Neural progenitor cell (in vitro differentiated cells): ENCODE data around the gene NR1H4. TPM values are rescaled to one million over a fixed set of nuclear protein-coding genes. Genes with fewer than 3 reads are reported as not detected.

Experiments used
- DNase-seq: peaks from one replicate; pipeline ENCODE4 v3.0.0-alpha.2; 2016; ENCODE audit warnings: low spot score
- H2AFZ ChIP-seq: fragments of 200-600 bp; sonication (generic); replicated peaks from 2 replicates; pipeline ENCODE4 v1.6.1; 2016; ENCODE audit warnings: antibody characterized with exemption
- H3F3A ChIP-seq: fragments of 200-600 bp; sonication (generic); 2 replicates; pipeline ENCODE4 v1.6.1; 2016; ENCODE audit warnings: antibody characterized with exemption, low read depth
- H3K27ac ChIP-seq: fragments of 200-600 bp; sonication (generic); 2 replicates; pipeline ENCODE4 v1.5.1; 2016; ENCODE audit warnings: mild to moderate bottlenecking
- H3K27me3 ChIP-seq: fragments of 200-600 bp; sonication (generic); 2 replicates; pipeline ENCODE4 v1.6.1; 2016; ENCODE audit warnings: mild to moderate bottlenecking, moderate library complexity
- H3K36me3 ChIP-seq: fragments of 200-600 bp; sonication (generic); 2 replicates; pipeline ENCODE4 v1.5.1; 2016
- H3K4me1 ChIP-seq: fragments of 200-600 bp; sonication (generic); 2 replicates; pipeline ENCODE4 v1.6.1; 2016; ENCODE audit warnings: mixed run types
- H3K4me2 ChIP-seq: fragments of 200-600 bp; sonication (generic); 2 replicates; pipeline ENCODE4 v1.6.1; 2016
- H3K4me3 ChIP-seq: fragments of 200-600 bp; sonication (generic); 2 replicates; pipeline ENCODE4 v1.5.1; 2016
- H3K79me2 ChIP-seq: fragments of 200-600 bp; sonication (generic); 2 replicates; pipeline ENCODE4 v1.6.1; 2016; ENCODE audit warnings: low read depth
- H3K9ac ChIP-seq: fragments of 200-600 bp; sonication (generic); 2 replicates; pipeline ENCODE4 v1.6.1; 2016
- H3K9me3 ChIP-seq: fragments of 200-600 bp; sonication (generic); 2 replicates; pipeline ENCODE4 v1.5.1; 2016; ENCODE audit warnings: low read depth
- H4K20me1 ChIP-seq: fragments of 200-600 bp; sonication (generic); 2 replicates; pipeline ENCODE4 v1.6.1; 2016; ENCODE audit warnings: low read depth
- H3K27ac Mint-ChIP-seq: 3 replicates; pipeline ENCODE4 v1.8.0; 2021; ENCODE audit warnings: mixed read lengths
- H3K27me3 Mint-ChIP-seq: 2 replicates; pipeline ENCODE4 v1.8.0; 2022; ENCODE audit warnings: low read depth, mild to moderate bottlenecking, inconsistent platforms, moderate library complexity, mixed read lengths; ENCODE audit not compliant: insufficient read depth
- H3K36me3 Mint-ChIP-seq: 3 replicates; pipeline ENCODE4 v1.8.0; 2021; ENCODE audit warnings: mixed read lengths
- H3K4me1 Mint-ChIP-seq: 3 replicates; pipeline ENCODE4 v1.8.0; 2021; ENCODE audit warnings: mixed read lengths
- H3K4me3 Mint-ChIP-seq: 3 replicates; pipeline ENCODE4 v1.8.0; 2021; ENCODE audit warnings: mild to moderate bottlenecking, moderate library complexity, mixed read lengths
- H3K9me3 Mint-ChIP-seq: 3 replicates; pipeline ENCODE4 v1.8.0; 2020; ENCODE audit warnings: mixed read lengths
- CTCF ChIP-seq: fragments of 200-600 bp; sonication (generic); IDR thresholded peaks from 2 replicates; pipeline ENCODE4 v1.5.1; 2017; ENCODE audit warnings: antibody characterized with exemption, mild to moderate bottlenecking
- EZH2 ChIP-seq: fragments of 200-600 bp; sonication (generic); IDR thresholded peaks from 2 replicates; pipeline ENCODE4 v1.6.1; 2017; ENCODE audit warnings: antibody characterized with exemption, mild to moderate bottlenecking, moderate library complexity
- EZH2phosphoT487 ChIP-seq: fragments of 200-600 bp; sonication (generic); IDR thresholded peaks from 2 replicates; pipeline ENCODE4 v1.6.1; 2017; ENCODE audit warnings: antibody characterized with exemption
- total RNA-seq: library from RNA; depleted of rRNA; stranded (reverse); fragments of >200 nt; gene quantifications from 2 replicates; pipeline ENCODE4 v1.2.3, GENCODE V29; 2015; ENCODE audit warnings: low replicate concordance

Gene NR1H4
- total RNA-seq, 1 donor from 2014 or later: not detected

GRCh38 chr12:100533376-100533775, 59.7 kb downstream of the NR1H4 start:
- no peak overlapping the region for H3K27ac ChIP-seq
- H3K4me2 ChIP-seq: no peak overlapping the region
- Mint-ChIP-seq H3K9me3 (no peaks in the 10 kb centered on the region), H3K36me3 (no peaks in the 10 kb centered on the region), H3K27ac (no peak overlapping the region), H3K4me3 (no peak overlapping the region), H3K27me3 (no peaks in the 10 kb centered on the region), H3K4me1 (no peaks in the 10 kb centered on the region)
- H3K79me2 ChIP-seq: no peaks in the 10 kb centered on the region
- no peak overlapping the region for H2AFZ ChIP-seq
- H4K20me1 ChIP-seq: no peaks in the 10 kb centered on the region
- no peaks in the 10 kb centered on the region for H3K4me1 ChIP-seq
- no peaks in the 10 kb centered on the region for H3K36me3 ChIP-seq
- H3F3A ChIP-seq: no peaks in the 10 kb centered on the region
- DNase-seq: no peak
- H3K9me3 ChIP-seq: no peaks in the 10 kb centered on the region
- no peak overlapping the region for H3K4me3 ChIP-seq
- no peaks in the 10 kb centered on the region for H3K27me3 ChIP-seq
- TF ChIP-seq CTCF (no peak), EZH2 (no peak), EZH2phosphoT487 (no peak)
- no peak overlapping the region for H3K9ac ChIP-seq

GRCh38 chr12:100534625-100535227, 61.1 kb downstream of the NR1H4 start:
- Histone ChIP-seq H2AFZ (no peak overlapping the region), H3K4me3 (no peak overlapping the region)

GRCh38 chr12:100539202-100539601, 65.5 kb downstream of the NR1H4 start:
- H3K27me3 ChIP-seq: no peaks in the 10 kb centered on the region
- H3K4me2 ChIP-seq: no peak overlapping the region
- no peak overlapping the region for H2AFZ ChIP-seq
- Mint-ChIP-seq H3K27ac (no peak overlapping the region), H3K9me3 (no peaks in the 10 kb centered on the region), H3K4me1 (no peaks in the 10 kb centered on the region), H3K36me3 (no peaks in the 10 kb centered on the region), H3K4me3 (no peak overlapping the region), H3K27me3 (peaks cover 5% of the 10 kb centered on the region)
- no peaks in the 10 kb centered on the region for H3K79me2 ChIP-seq
- H4K20me1 ChIP-seq: no peaks in the 10 kb centered on the region
- no peaks in the 10 kb centered on the region for H3K4me1 ChIP-seq
- H3K9ac ChIP-seq: no peak overlapping the region
- no peak for TF ChIP-seq EZH2
- no peak for TF ChIP-seq CTCF
- no peak for TF ChIP-seq EZH2phosphoT487
- DNase-seq: peak; percentile 76
- H3K36me3 ChIP-seq: no peaks in the 10 kb centered on the region
- H3K4me3 ChIP-seq: no peak overlapping the region
- no peaks in the 10 kb centered on the region for H3K9me3 ChIP-seq
- no peaks in the 10 kb centered on the region for H3F3A ChIP-seq
- H3K27ac ChIP-seq: no peak overlapping the region

More at GRCh38 chr12:100534625-100535227, 61.1 kb downstream of the NR1H4 start:
- H3K27ac ChIP-seq: no peak overlapping the region
- no peak overlapping the region for H3K9ac ChIP-seq
- no peaks in the 10 kb centered on the region for H4K20me1 ChIP-seq
- H3K4me1 ChIP-seq: no peaks in the 10 kb centered on the region
- Mint-ChIP-seq H3K27ac (no peak overlapping the region), H3K4me3 (no peak overlapping the region), H3K9me3 (no peaks in the 10 kb centered on the region), H3K4me1 (no peaks in the 10 kb centered on the region), H3K27me3 (peaks cover 3% of the 10 kb centered on the region), H3K36me3 (no peaks in the 10 kb centered on the region)
- no peaks in the 10 kb centered on the region for H3K27me3 ChIP-seq
- H3K79me2 ChIP-seq: no peaks in the 10 kb centered on the region
- H3K4me2 ChIP-seq: no peak overlapping the region
- no peaks in the 10 kb centered on the region for H3F3A ChIP-seq
- TF ChIP-seq EZH2 (no peak), EZH2phosphoT487 (no peak), CTCF (no peak)
- H3K9me3 ChIP-seq: no peaks in the 10 kb centered on the region
- no peaks in the 10 kb centered on the region for H3K36me3 ChIP-seq
- no peak for DNase-seq
